Muscle of leg (tissue), 11 donors: ENCODE results near the gene PRSS38. TPM values are rescaled to one million over a fixed set of nuclear protein-coding genes. Genes with fewer than 3 reads are reported as not detected.

Source experiments
- DNase-seq: peaks from one replicate; pipeline ENCODE4 v3.0.0; 2013
- H3K27ac ChIP-seq: one replicate; pipeline ENCODE4 v1.5.1; 2013; ENCODE audit warnings: mild to moderate bottlenecking, low read length, control low read depth
- H3K27me3 ChIP-seq: one replicate; pipeline ENCODE4 v1.6.1; 2013; ENCODE audit warnings: low read length; ENCODE audit not compliant: control insufficient read depth, insufficient read depth
- H3K36me3 ChIP-seq: one replicate; pipeline ENCODE4 v1.6.1; 2013; ENCODE audit warnings: low read length; ENCODE audit not compliant: control insufficient read depth, insufficient read depth
- H3K4me1 ChIP-seq: one replicate; pipeline ENCODE4 v1.6.1; 2013; ENCODE audit warnings: low read length; ENCODE audit not compliant: control insufficient read depth, insufficient read depth
- H3K4me3 ChIP-seq: one replicate; pipeline ENCODE4 v1.5.1; 2013; ENCODE audit warnings: low read length, control low read depth
- H3K9me3 ChIP-seq: replicated peaks from 2 replicates; pipeline ENCODE4 v1.6.1; 2013; ENCODE audit warnings: low read depth, low read length; ENCODE audit not compliant: control insufficient read depth
- WGBS: methylation state at CpG from one replicate; pipeline ENCODE4 v1.1.5; 2013; ENCODE audit warnings: missing lambda C conversion rate; ENCODE audit not compliant: insufficient coverage; 5-methylcytosine and 5-hydroxymethylcytosine counted together
- polyA plus RNA-seq, 8 donors: library from polyadenylated mRNA; unstranded; fragments of 120-200 nt; gene quantifications; one replicate each; pipeline versions ENCODE4 v1.2.1 to v1.2.3, GENCODE V29; 2013; ENCODE audit warnings: inconsistent platforms in 1 of 8, low replicate concordance in 1 of 8; ENCODE audit not compliant: insufficient read length in 8 of 8, insufficient read depth in 1 of 8
- total RNA-seq: library from RNA; stranded (reverse); fragments of 120-200 nt; gene quantifications from one replicate; pipeline ENCODE4 v1.2.4, GENCODE V29; 2013

The PRSS38 gene
- total and polyA plus RNA-seq, 9 donors: not detected

DNA sequence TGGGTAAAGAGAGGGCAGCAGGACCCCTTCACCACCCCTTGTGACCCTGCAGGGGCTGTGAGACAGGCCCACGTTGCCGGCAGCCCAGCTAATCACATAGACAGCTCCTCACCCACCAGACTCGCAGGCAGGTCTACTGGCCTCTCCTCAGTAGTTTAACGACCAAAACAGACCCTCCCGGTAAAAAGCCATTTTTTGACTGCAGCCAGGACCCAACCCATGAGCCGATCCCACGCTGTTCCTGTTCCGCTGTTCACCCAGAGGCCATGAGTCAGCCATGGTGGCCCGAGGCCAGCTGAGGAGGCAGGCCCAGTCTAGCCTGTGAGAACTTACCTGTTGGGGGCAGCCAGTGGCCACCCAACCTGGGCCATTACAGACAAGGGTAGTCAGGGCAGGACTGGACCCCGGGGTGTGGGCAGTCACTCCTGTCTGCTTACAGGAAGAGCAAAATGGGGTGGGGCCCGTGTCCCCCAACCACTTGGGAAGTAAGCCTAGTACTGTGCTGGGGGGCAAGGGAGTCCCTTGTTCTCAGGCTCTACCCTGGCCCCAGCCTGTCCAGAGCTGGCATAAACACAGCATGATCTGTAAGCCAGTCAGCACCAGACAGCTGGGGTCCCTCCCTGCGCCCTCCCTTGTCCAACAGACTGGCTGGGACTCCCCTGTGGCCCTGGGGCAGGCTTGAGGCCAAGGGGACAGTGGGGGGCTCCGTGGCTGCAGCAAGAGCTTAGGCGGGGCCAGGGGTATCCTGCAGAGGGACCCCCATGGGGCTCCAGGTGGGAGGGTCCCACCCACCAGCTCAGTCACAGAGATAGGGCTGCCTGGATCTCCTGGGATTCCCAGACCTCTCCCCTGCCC is 70.4 kb downstream of the PRSS38 start:
- H3K4me3 ChIP-seq: no peak overlapping the region
- peak; percentile 87 for DNase-seq
- peaks cover 32% of the 10 kb centered on the region for H3K4me1 ChIP-seq
- H3K36me3 ChIP-seq: no peaks in the 10 kb centered on the region
- WGBS: 22% methylated on average over 13 of the region's 14 CpGs
- no peaks in the 10 kb centered on the region for H3K9me3 ChIP-seq
- H3K27me3 ChIP-seq: peaks cover 11% of the 10 kb centered on the region
- H3K27ac ChIP-seq: peak overlapping the region; percentile 85

DNA sequence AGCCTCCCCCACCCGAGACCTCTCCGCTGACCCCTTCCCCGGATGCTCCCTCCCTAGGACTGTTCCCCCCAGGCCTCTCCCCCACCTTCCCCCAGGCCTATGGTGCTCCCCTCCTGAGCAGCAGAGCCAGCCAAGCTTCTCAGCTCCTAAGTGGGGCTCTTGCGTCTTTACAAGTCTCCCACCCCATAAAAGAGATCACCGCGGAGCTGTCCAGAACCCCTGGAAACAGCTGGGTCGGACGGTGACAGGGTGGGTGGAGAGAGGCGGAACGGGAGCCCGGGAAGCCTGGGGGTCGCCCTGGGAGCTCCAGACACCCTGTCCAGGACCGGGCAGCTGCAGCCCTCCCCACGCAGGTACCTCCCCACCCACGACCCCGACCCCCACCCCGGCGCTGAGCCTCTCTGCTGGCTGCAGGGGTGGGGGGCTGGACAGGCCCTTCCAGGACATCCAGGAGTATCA is 71.1 kb downstream of the PRSS38 start:
- 7% methylated on average over 6 of the region's 18 CpGs for WGBS
- peak overlapping the region; percentile 85 for H3K27ac ChIP-seq
- no peaks in the 10 kb centered on the region for H3K9me3 ChIP-seq
- peak; percentile 78 for DNase-seq
- H3K36me3 ChIP-seq: no peaks in the 10 kb centered on the region
- peaks cover 36% of the 10 kb centered on the region for H3K4me1 ChIP-seq
- H3K27me3 ChIP-seq: peaks cover 11% of the 10 kb centered on the region
- H3K4me3 ChIP-seq: no peak overlapping the region

DNA sequence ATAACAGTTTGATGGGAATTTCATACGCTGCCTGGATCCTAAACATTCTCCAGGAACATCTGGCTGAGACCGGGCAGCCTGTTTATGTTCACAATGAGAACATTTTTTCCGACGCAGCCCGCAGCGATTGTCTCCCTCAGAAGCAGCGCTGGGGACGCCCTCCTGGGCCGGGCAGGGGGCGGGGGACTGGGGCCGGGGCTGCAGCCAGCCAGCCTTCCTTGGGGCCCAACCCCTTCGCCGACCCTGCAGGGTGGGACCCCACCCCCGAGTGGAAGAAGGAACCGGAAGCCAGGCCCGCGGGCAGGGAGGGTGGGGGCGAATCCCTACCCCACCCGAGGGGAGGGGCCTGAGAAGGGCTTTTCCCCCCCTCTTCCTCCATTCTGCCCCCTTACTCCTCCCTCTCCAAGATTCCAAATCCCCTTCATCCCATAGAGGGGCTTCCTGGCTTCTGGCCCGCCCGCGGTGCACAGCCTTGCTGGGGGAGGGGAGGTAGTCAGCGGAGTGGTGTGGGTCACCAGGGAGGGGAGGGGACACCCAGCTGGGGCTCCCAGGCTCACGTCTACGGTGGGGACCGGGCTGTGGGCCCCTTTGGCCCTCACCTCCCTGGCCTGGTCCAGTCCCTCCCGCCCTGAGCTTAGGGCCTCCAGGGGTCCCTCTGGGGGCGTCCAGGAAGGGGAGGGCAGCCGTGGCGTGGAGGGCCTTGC is 71.7 kb downstream of the PRSS38 start:
- Histone ChIP-seq H3K27me3 (peaks cover 11% of the 10 kb centered on the region), H3K27ac (peak overlapping the region; percentile 85), H3K9me3 (no peaks in the 10 kb centered on the region), H3K4me3 (peak overlapping the region; percentile 16), H3K36me3 (no peaks in the 10 kb centered on the region), H3K4me1 (peaks cover 41% of the 10 kb centered on the region)
- DNase-seq: peak; percentile 97
- WGBS: 0% methylated on average over 14 of the region's 30 CpGs

DNA sequence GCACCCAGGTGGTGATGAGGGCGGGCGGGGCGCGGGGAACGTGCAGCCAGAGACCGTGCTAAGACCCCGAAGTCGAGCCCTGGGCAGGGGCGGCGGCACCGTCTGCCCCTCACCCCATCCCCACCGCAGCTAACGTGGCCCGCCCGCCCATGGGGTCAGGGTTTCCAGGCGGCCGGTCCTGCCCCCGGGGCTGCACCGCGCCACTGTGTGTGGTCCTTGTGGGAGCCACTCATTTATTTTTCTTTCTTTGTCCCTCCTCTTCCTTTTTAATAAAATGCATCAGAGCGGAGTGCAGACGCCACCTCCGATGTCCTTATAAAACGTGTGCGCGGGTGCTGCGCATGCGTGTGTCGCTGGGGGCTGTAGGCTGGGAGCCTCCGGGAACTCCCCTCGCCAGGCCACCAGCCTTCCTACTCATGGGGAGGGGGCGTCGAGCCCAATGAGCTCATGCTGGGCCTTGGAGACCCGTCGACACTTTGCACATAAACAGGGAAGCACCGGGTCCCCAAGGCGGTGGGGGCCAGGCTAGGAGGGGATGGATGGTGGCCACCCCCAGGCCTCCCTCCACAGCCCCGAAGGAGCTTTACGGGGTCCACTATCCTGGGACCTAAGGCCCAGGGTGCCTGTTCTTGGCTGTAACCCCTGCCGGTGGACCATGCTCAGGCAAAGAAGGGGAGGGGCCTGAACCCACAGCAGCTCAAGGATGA is 72.4 kb downstream of the PRSS38 start:
- WGBS: 15% methylated on average over 23 of the region's 40 CpGs
- Histone ChIP-seq H3K9me3 (no peaks in the 10 kb centered on the region), H3K4me1 (peaks cover 48% of the 10 kb centered on the region), H3K4me3 (peak overlapping the region; percentile 16), H3K36me3 (no peaks in the 10 kb centered on the region), H3K27ac (peak overlapping the region; percentile 85), H3K27me3 (peaks cover 11% of the 10 kb centered on the region)
- peak; percentile 86 for DNase-seq

DNA sequence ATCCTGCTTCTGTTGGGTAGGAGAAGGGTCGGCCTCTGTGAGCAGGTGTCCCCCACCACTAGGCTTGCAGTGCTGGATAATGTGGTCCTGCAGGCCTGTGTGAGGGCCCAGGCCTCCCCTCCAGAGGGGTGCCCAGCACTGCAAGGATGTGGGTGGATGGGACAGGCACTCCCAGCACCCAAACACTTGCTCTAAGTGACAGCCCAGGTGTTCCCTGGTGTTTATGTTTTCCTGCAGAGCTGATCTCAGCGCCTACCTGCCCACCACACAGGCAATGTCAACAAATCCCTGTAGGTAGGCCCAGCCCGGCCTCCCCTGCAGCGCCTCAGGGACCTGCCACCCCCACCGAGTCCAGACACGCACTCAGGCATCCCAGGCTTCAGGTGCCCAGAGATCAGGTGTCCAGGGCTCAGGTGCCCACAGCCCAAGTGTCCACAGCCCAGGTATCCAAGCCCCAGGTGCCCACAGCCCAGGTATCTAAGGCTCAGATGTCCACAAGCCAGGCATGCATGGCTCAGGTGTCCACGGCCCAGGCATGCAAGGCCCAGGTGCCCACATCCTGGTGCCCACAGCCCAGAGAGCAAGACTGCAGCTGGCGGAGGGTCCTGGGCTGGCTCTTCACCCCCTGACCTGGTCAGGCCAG is 73.0 kb downstream of the PRSS38 start:
- Histone ChIP-seq H3K4me3 (no peak overlapping the region), H3K36me3 (no peaks in the 10 kb centered on the region), H3K27ac (peak overlapping the region; percentile 85), H3K9me3 (no peaks in the 10 kb centered on the region), H3K27me3 (peaks cover 11% of the 10 kb centered on the region), H3K4me1 (peaks cover 51% of the 10 kb centered on the region)
- WGBS: 91% methylated on average over 8 of the region's 8 CpGs
- no peak for DNase-seq

DNA sequence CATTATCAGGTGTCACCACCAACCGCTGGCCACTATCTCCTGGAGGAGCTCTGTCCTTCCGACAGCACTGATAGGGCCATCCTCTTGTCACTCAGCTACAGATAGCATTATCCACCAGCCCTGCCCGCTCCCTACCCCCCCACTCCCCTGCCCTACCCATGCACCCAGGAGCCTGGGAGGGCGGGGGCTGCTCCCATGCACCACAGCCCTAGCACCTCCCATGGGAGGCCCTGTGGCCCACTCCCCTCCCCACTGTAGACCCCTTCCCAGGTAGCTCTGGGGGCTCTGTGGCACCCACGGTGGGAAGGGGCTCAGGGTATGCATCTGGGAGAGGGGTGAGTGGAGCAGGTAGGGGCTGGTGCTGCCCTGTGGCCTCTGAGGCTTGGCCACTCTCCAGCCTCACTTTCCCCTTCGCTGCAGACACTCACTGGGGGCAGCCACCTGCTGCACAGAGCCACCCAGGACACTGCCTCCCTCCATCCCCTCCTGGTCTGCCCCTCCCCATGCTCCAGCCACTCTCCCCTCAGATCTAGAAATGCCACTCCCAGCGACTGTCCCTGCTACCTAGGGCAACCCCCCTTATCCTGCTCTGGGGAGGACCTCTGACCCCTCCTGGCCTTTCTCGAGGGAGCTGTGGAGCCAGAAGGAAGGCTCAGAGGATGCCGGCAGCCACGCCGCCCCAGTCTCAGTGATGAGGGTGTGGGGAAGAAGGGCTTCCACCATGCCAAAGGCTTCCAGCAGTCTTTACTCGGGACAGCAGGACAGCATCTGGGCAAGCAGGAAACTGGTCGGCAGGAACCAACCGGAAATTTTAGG is 73.8 kb downstream of the PRSS38 start:
- no peak overlapping the region for H3K27ac ChIP-seq
- H3K4me1 ChIP-seq: peaks cover 51% of the 10 kb centered on the region
- H3K27me3 ChIP-seq: peaks cover 11% of the 10 kb centered on the region
- WGBS: 34% methylated on average over 10 of the region's 14 CpGs
- no peaks in the 10 kb centered on the region for H3K36me3 ChIP-seq
- DNase-seq: peak; percentile 53
- no peak overlapping the region for H3K4me3 ChIP-seq
- no peaks in the 10 kb centered on the region for H3K9me3 ChIP-seq

DNA sequence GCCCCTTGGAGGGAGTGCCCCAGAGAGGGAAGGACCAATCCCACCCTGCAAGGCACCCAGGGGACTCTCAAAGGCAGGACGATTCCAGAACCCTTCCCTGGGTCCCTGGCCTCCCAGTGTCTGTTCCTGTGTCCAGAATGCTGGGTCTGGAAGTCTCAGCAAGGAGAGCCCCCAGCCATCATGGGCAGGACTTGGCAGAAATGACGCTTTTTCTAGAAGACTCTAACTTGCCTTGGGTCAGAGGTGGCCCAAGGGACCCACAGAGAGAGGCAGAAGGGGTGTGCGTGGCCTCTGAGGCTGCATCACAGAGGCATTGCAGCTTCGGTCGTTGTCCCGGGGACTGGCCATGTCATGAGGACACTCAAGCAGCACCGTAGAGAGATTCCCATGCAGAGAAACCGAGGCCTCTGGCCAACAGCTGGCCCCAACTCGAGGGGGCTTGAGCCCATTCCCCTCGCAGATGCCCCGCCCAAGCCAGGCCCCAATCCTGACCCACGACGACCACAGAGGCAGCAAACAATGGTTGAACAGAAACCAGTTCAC is 74.5 kb downstream of the PRSS38 start:
- Histone ChIP-seq H3K4me1 (peaks cover 51% of the 10 kb centered on the region), H3K4me3 (no peak overlapping the region), H3K27me3 (peaks cover 11% of the 10 kb centered on the region), H3K9me3 (no peaks in the 10 kb centered on the region), H3K27ac (no peak overlapping the region), H3K36me3 (no peaks in the 10 kb centered on the region)
- whole genome bisulfite sequencing: 77% methylated on average over 12 of the region's 13 CpGs
- peak; percentile 5 for DNase-seq

DNA sequence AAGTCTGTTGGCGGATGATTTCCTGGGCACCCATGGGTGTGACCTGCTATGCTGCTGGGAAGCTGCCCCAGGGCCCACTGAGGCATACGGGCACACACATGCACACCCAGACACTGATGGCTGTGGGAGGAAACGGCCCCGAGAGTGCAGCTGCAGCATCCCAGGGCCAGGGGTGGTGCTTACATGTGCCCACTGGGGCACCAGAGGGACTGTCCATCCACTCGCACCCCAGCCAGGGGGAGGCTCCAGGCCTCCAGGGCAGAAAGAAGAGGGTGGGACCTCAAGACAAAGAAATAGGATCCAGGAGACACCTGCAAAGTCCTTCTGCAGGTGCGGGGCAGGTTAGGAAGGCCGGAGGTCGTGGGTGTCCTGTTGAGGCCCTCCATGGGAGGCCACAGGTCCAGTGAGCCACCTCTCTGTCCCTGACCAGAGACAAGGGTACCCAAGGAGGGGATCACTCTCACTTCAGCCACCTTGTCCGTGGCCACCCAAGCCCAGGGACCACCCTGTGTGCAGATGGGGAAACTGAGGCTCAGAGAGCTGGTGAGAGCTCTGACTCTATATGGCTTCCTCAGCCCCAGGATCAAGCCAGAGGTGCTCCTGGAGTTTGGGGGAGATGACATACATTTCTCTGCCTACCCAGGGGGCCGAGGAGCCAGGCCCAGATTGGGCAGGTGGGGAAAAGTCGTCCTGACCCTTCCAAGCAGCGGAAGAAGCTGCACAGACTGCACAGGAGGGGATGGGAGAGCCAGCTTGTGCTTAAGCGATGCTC is 75.2 kb downstream of the PRSS38 start:
- WGBS: 78% methylated on average over 10 of the region's 13 CpGs
- Histone ChIP-seq H3K36me3 (no peaks in the 10 kb centered on the region), H3K9me3 (no peaks in the 10 kb centered on the region), H3K4me3 (no peak overlapping the region), H3K27me3 (peaks cover 11% of the 10 kb centered on the region), H3K27ac (no peak overlapping the region), H3K4me1 (peaks cover 45% of the 10 kb centered on the region)
- DNase-seq: no peak
